Tibial nerve (tissue), 4 donors: ENCODE measurements around the gene GATA6. TPM values are rescaled to one million over a fixed set of nuclear protein-coding genes. Genes with fewer than 3 reads are reported as not detected.

ENCODE experiments used
- DNase-seq, 2 donors: peaks; one replicate each; pipeline ENCODE4 v3.0.0-alpha.2; 2019; ENCODE audit warnings: low spot score in 2 of 2
- H3K27ac ChIP-seq, 4 donors: fragments of 200-600 bp; sonication (generic) in 3 of 4; one replicate each; pipeline ENCODE4 v1.5.1; 2017 to 2019; ENCODE audit warnings: mild to moderate bottlenecking in 1 of 4
- H3K27me3 ChIP-seq, 2 donors: fragments of 200-600 bp; sonication (generic) in 1 of 2; one replicate each; pipeline versions ENCODE4 v1.5.1 to v1.6.0; 2017 to 2019
- H3K36me3 ChIP-seq, 3 donors: fragments of 200-600 bp; sonication (generic); one replicate each; pipeline ENCODE4 v1.5.1; 2018 to 2019
- H3K4me1 ChIP-seq, 4 donors: fragments of 200-600 bp; sonication (generic) in 3 of 4; one replicate each; pipeline ENCODE4 v1.5.1; 2017 to 2019
- H3K4me3 ChIP-seq, 4 donors: fragments of 200-600 bp; sonication (generic) in 3 of 4; one replicate each; pipeline ENCODE4 v1.5.1; 2017 to 2019; ENCODE audit warnings: mild to moderate bottlenecking in 1 of 4, moderate library complexity in 1 of 4
- H3K9me3 ChIP-seq, 4 donors: fragments of 200-600 bp; sonication (generic) in 3 of 4; one replicate each; pipeline ENCODE4 v1.5.1; 2017 to 2019
- CTCF ChIP-seq, 5 experiments: fragments of 200-600 bp in 3 of 5; fragments of 450-650 bp in 2 of 5; sonication (generic) in 3 of 5; IDR thresholded peaks; one replicate each; pipeline ENCODE4 v1.5.1; 2016 to 2019; ENCODE audit warnings: antibody characterized with exemption in 5 of 5, mild to moderate bottlenecking in 3 of 5, moderate library complexity in 2 of 5
- EP300 ChIP-seq, 2 donors: sonication (generic); formaldehyde crosslinking; IDR thresholded peaks; one replicate each; pipeline ENCODE4 v1.6.1; 2017; ENCODE audit warnings: antibody characterized with exemption in 2 of 2, mild to moderate bottlenecking in 1 of 2
- POLR2A ChIP-seq, 2 donors: fragments of 450-650 bp; IDR thresholded peaks; one replicate each; pipeline ENCODE4 v1.6.1; 2017; ENCODE audit warnings: antibody characterized with exemption in 2 of 2, mild to moderate bottlenecking in 2 of 2, moderate library complexity in 2 of 2
- WGBS, 2 donors: methylation state at CpG; one replicate each; pipeline ENCODE4 v1.1.5; 2018; 5-methylcytosine and 5-hydroxymethylcytosine counted together
- small RNA-seq: library from RNA; depleted of rRNA; stranded (forward); fragments of <200 nt; gene quantifications from one replicate; pipeline ENCODE3, GENCODE V24; 2016
- total RNA-seq, 4 donors: library from RNA; depleted of rRNA; stranded (reverse); fragments of >200 nt; gene quantifications; one replicate each; pipeline ENCODE4 v1.1.0, GENCODE V29; 2016

Gene GATA6
- total RNA-seq, 4 donors from 2014 or later, result 4.2 to 8.4 (median 7.2) TPM

- Histone ChIP-seq H3K4me1 (no peaks in the 10 kb centered on the region), H3K36me3 (no peaks in the 10 kb centered on the region), H3K9me3 (no peaks in the 10 kb centered on the region), H3K27ac (no peak overlapping the region), H3K4me3 (no peak overlapping the region), H3K27me3 (no peaks in the 10 kb centered on the region)
- DNase-seq, result no peak
- 63 to 66% methylated on average over 6 of the region's 6 CpGs for WGBS, 2 donors
- no peak for TF ChIP-seq POLR2A (IDR thresholded peaks at IDR 0.05)
- no peak for TF ChIP-seq CTCF (IDR thresholded peaks at IDR 0.05)
- TF ChIP-seq EP300 (IDR thresholded peaks at IDR 0.05), result no peak
Measured at GRCh38 chr18:22241921-22242361, 72.6 kb downstream of the GATA6 start.

DNA sequence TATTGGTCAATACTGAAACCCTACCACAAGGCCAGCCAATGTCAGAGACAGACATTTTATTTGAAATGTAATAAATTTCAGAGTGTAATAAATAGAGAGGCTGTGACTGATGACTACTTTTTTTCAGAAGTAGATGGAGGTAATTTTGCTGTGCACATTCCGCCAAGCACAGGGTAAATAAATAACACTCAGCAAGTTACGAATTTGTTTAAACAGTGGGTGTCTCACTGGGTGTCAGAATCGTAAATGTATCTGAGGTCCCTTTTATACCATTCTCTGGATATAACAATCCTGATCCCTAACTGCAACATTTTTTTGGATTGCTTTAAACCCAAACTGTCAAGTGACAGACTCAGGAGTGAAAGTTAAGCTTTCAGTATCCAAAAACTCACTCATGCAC, 74.1 kb downstream of the GATA6 start:
- no peaks in the 10 kb centered on the region for H3K9me3 ChIP-seq

DNA sequence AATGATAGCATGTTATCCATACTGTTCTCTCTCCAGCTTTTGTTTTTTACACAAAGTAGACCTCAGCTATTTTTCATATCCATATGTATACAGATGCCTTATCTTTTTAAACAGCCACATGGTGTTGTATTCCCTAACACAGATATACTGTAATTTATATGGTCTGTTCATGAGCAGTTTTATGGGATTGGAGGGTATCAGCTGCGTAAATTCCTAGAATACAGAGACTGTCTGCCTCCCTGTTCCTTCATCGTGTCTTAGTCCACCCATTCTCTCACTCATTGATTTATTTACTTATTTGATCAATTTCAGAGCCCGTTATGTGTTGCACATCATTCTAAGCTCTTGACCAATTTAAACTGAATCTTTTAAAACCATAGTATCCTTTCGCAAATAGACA, 80.6 kb downstream of the GATA6 start:
- WGBS, 2 donors, result 84 to 90% methylated on average over 4 of the region's 4 CpGs
- H3K4me3 ChIP-seq, result no peak overlapping the region
- H3K4me1 ChIP-seq, result no peaks in the 10 kb centered on the region
- TF ChIP-seq POLR2A (IDR thresholded peaks at IDR 0.05) (no peak), CTCF (IDR thresholded peaks at IDR 0.05) (no peak), EP300 (IDR thresholded peaks at IDR 0.05) (no peak)
- no peaks in the 10 kb centered on the region for H3K36me3 ChIP-seq
- H3K27ac ChIP-seq, result no peak overlapping the region
- no peak for DNase-seq
- H3K27me3 ChIP-seq, result no peaks in the 10 kb centered on the region
- no peaks in the 10 kb centered on the region for H3K9me3 ChIP-seq

More for the DNA sequence above, 74.1 kb downstream of the GATA6 start:
- no peak for TF ChIP-seq EP300 (IDR thresholded peaks at IDR 0.05)
- no peak for TF ChIP-seq CTCF (IDR thresholded peaks at IDR 0.05)
- TF ChIP-seq POLR2A (IDR thresholded peaks at IDR 0.05), result no peak
- Histone ChIP-seq H3K4me1 (no peaks in the 10 kb centered on the region), H3K27me3 (no peaks in the 10 kb centered on the region), H3K27ac (no peak overlapping the region), H3K36me3 (no peaks in the 10 kb centered on the region), H3K4me3 (no peak overlapping the region)
- WGBS, 2 donors, result 80 to 91% methylated on average over 3 of the region's 3 CpGs
- no peak for DNase-seq

GRCh38 chr18:22250591-22250996, 81.2 kb downstream of the GATA6 start:
- Histone ChIP-seq H3K9me3 (no peaks in the 10 kb centered on the region), H3K4me3 (no peak overlapping the region), H3K27me3 (no peaks in the 10 kb centered on the region), H3K27ac (no peak overlapping the region), H3K4me1 (no peaks in the 10 kb centered on the region), H3K36me3 (no peaks in the 10 kb centered on the region)
- TF ChIP-seq CTCF (IDR thresholded peaks at IDR 0.05), result no peak
- no peak for TF ChIP-seq EP300 (IDR thresholded peaks at IDR 0.05)
- no peak for TF ChIP-seq POLR2A (IDR thresholded peaks at IDR 0.05)
- WGBS, 2 donors, result 50 to 57% methylated on average over 8 of the region's 8 CpGs
- DNase-seq, result no peak

Small RNA genes lying within 50 kb of the gene (small RNA-seq; reads per million reads assigned to genes)
- gene RNU6-702P (not detected), gene RNU6ATAC20P (not detected)

Other genes starting within 250 kb of the GATA6 start
- not detected for gene CTAGE1, start 248.3 kb downstream of the GATA6 start, total RNA-seq